ENCODE results near the gene KRTAP13-2.

The KRTAP13-2 gene

GRCh38 chr21:30372139-30372770, at the start of gene KRTAP13-2:
TSS of gene KRTAP13-2 (minus strand) at chr21:30372271. CDS start at chr21:30372213, 58 bp downstream.
- no peak for DNase-seq (ENCODE audit: low read depth)

- no peak for DNase-seq (ENCODE audit: low read depth)
These were observed 43.9 kb upstream of the KRTAP13-2 start for GRCh38 chr21:30415993-30416392.

GRCh38 chr21:30408782-30409494, 36.9 kb upstream of the KRTAP13-2 start:
- DNase-seq (ENCODE audit: low read depth), result peak; percentile 19

- DNase-seq (ENCODE audit: low read depth), result no peak
These were observed 23.7 kb upstream of the KRTAP13-2 start, which contains the start of gene KRTAP13-1 for GRCh38 chr21:30395731-30396130. TSS of gene KRTAP13-1 (plus strand) at chr21:30396031. CDS start at chr21:30396087, 56 bp downstream.

GRCh38 chr21:30391492-30392025, 19.5 kb upstream of the KRTAP13-2 start:
- no peak for DNase-seq (ENCODE audit: low read depth)

- no peak for DNase-seq (ENCODE audit: low read depth)
These were observed 10.1 kb upstream of the KRTAP13-2 start for GRCh38 chr21:30382201-30382600.

- DNase-seq (ENCODE audit: low read depth), result no peak
These were observed 16.2 kb downstream of the KRTAP13-2 start for GRCh38 chr21:30355906-30356305.

GRCh38 chr21:30354308-30355005, 17.6 kb downstream of the KRTAP13-2 start:
- DNase-seq (ENCODE audit: low read depth), result no peak

- no peak for DNase-seq (ENCODE audit: low read depth)
These were observed 20.5 kb downstream of the KRTAP13-2 start for GRCh38 chr21:30351534-30351933.

GRCh38 chr21:30349572-30349971, 22.5 kb downstream of the KRTAP13-2 start:
- DNase-seq (ENCODE audit: low read depth), result no peak

GRCh38 chr21:30348506-30348905, 23.6 kb downstream of the KRTAP13-2 start, which contains the start of gene KRTAP23-1:
TSS of gene KRTAP23-1 (minus strand) at chr21:30348606. CDS start at chr21:30348606, 0 bp downstream.
- DNase-seq (ENCODE audit: low read depth), result no peak

- no peak for DNase-seq (ENCODE audit: low read depth)
These were observed 27.1 kb downstream of the KRTAP13-2 start for GRCh38 chr21:30345014-30345413.

GRCh38 chr21:30340714-30341573, 31.1 kb downstream of the KRTAP13-2 start:
- DNase-seq (ENCODE audit: low read depth), result peak; percentile 14

GRCh38 chr21:30338717-30339116, 33.4 kb downstream of the KRTAP13-2 start:
- no peak for DNase-seq (ENCODE audit: low read depth)

GRCh38 chr21:30337772-30338171, 34.3 kb downstream of the KRTAP13-2 start:
- DNase-seq (ENCODE audit: low read depth), result no peak

GRCh38 chr21:30337276-30337744, 34.8 kb downstream of the KRTAP13-2 start, which contains the start of gene KRTAP27-1:
TSS of gene KRTAP27-1 (minus strand) at chr21:30337694. CDS start at chr21:30337668, 26 bp downstream.
- DNase-seq (ENCODE audit: low read depth), result no peak

GRCh38 chr21:30336596-30336995, 35.5 kb downstream of the KRTAP13-2 start:
- DNase-seq (ENCODE audit: low read depth), result peak; percentile 0

GRCh38 chr21:30333736-30334135, 38.3 kb downstream of the KRTAP13-2 start:
- DNase-seq (ENCODE audit: low read depth), result no peak

GRCh38 chr21:30332681-30333080, 39.4 kb downstream of the KRTAP13-2 start:
- DNase-seq (ENCODE audit: low read depth), result no peak

- DNase-seq (ENCODE audit: low read depth), result no peak
These were observed 42.7 kb downstream of the KRTAP13-2 start for GRCh38 chr21:30329203-30329875.

GRCh38 chr21:30326390-30326789, 45.7 kb downstream of the KRTAP13-2 start:
- DNase-seq (ENCODE audit: low read depth), result no peak
